Vagina (tissue), 2 donors: Measurements from ENCODE around the gene CD4.

Experiments used
- POLR2A ChIP-seq, 2 donors: fragments of 450-650 bp; IDR thresholded peaks; one replicate each; pipeline ENCODE4 v1.6.1; 2017; ENCODE audit warnings: antibody characterized with exemption in 2 of 2, mild to moderate bottlenecking in 2 of 2, moderate library complexity in 2 of 2
- TF ChIP-seq, protein P1 (sequence below), 3 experiments: fragments of 450-650 bp in 2 of 3; fragments of 200-600 bp in 1 of 3; sonication (generic) in 1 of 3; IDR thresholded peaks; one replicate each; pipeline ENCODE4 v1.5.1; 2017 to 2019; ENCODE audit warnings: antibody characterized with exemption in 3 of 3, mild to moderate bottlenecking in 2 of 3, moderate library complexity in 2 of 3

GRCh38 chr12:6759741-6760140 lies 29.6 kb upstream of the CD4 start:
- TF ChIP-seq, protein P1, sequence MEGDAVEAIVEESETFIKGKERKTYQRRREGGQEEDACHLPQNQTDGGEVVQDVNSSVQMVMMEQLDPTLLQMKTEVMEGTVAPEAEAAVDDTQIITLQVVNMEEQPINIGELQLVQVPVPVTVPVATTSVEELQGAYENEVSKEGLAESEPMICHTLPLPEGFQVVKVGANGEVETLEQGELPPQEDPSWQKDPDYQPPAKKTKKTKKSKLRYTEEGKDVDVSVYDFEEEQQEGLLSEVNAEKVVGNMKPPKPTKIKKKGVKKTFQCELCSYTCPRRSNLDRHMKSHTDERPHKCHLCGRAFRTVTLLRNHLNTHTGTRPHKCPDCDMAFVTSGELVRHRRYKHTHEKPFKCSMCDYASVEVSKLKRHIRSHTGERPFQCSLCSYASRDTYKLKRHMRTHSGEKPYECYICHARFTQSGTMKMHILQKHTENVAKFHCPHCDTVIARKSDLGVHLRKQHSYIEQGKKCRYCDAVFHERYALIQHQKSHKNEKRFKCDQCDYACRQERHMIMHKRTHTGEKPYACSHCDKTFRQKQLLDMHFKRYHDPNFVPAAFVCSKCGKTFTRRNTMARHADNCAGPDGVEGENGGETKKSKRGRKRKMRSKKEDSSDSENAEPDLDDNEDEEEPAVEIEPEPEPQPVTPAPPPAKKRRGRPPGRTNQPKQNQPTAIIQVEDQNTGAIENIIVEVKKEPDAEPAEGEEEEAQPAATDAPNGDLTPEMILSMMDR (IDR thresholded peaks at IDR 0.05): no peak
- TF ChIP-seq POLR2A (IDR thresholded peaks at IDR 0.05): no peak
